HEK293 (cell line): ENCODE measurements around the gene ESRRA.

Experiments used
- PATZ1 ChIP-seq: fragments of 450-650 bp; formaldehyde crosslinking; IDR thresholded peaks from 2 replicates; pipeline ENCODE4 v1.5.1; 2016; ENCODE audit warnings: missing biosample characterization, missing genetic modification characterization
- SP2 ChIP-seq: fragments of 450-650 bp; formaldehyde crosslinking; IDR thresholded peaks from 2 replicates; pipeline ENCODE4 v1.5.1; 2016; ENCODE audit warnings: missing biosample characterization, missing genetic modification characterization
- TCF7L2 ChIP-seq: IDR thresholded peaks from 2 replicates; pipeline ENCODE4 v1.6.1; 2011; ENCODE audit warnings: low read depth, mild to moderate bottlenecking, inconsistent platforms, low read length, moderate library complexity, borderline replicate concordance
- ZNF341 ChIP-seq: fragments of 450-650 bp; formaldehyde crosslinking; IDR thresholded peaks from 2 replicates; pipeline ENCODE4; 2016; ENCODE audit warnings: low read depth, missing biosample characterization, missing genetic modification characterization
- ZNF549 ChIP-seq: fragments of 450-650 bp; IDR thresholded peaks from 2 replicates; pipeline ENCODE4 v1.5.1; 2018; ENCODE audit warnings: missing biosample characterization, missing genetic modification characterization, mild to moderate bottlenecking, inconsistent platforms, moderate library complexity
- ZNF571 ChIP-seq: fragments of 450-650 bp; formaldehyde crosslinking; IDR thresholded peaks from 2 replicates; pipeline ENCODE4 v1.5.0; 2017; ENCODE audit warnings: missing biosample characterization, missing genetic modification characterization
- TF ChIP-seq, protein P1 (sequence below): fragments of 450-650 bp; formaldehyde crosslinking; IDR thresholded peaks from 2 replicates; pipeline ENCODE4 v1.5.1; 2016; ENCODE audit warnings: missing biosample characterization, missing genetic modification characterization

DNA sequence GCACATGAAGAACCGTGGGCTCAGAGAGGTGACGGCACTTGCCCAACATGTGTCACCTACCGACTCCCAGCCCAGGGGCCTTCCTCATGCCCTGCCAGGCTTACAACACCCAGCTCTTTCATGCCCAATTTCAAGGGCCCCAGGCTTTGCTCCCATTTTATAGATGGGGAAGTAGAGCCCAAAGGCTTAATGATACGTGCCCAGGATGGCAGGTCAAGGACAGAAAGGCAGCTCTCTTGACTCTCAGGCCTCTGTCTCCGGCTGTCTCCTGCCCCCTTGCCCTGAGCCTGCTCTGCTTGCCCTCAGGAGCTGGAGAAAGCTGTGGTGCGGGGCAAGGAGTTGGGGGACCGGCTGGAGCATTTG is 43.7 kb downstream of the ESRRA start:
- TF ChIP-seq TCF7L2 (no peak), ZNF549 (no peak), SP2 (tag by site-specific recombination) (no peak), PATZ1 (tag by site-specific recombination) (no peak), ZNF341 (tag by site-specific recombination) (no peak), ZNF571 (no peak)
- TF ChIP-seq, protein P1, sequence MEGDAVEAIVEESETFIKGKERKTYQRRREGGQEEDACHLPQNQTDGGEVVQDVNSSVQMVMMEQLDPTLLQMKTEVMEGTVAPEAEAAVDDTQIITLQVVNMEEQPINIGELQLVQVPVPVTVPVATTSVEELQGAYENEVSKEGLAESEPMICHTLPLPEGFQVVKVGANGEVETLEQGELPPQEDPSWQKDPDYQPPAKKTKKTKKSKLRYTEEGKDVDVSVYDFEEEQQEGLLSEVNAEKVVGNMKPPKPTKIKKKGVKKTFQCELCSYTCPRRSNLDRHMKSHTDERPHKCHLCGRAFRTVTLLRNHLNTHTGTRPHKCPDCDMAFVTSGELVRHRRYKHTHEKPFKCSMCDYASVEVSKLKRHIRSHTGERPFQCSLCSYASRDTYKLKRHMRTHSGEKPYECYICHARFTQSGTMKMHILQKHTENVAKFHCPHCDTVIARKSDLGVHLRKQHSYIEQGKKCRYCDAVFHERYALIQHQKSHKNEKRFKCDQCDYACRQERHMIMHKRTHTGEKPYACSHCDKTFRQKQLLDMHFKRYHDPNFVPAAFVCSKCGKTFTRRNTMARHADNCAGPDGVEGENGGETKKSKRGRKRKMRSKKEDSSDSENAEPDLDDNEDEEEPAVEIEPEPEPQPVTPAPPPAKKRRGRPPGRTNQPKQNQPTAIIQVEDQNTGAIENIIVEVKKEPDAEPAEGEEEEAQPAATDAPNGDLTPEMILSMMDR (tag by site-specific recombination) = no peak
